Measurements from ENCODE around the gene TERC.
A peak's percentile ranks its signal among the peaks of the same experiment; 100 is the strongest.
"Not testable (repeated sequence)": the region's sequence is repeated elsewhere in the genome, so short reads cannot be mapped to it uniquely, and the experiment has no call there.

Gene TERC

DNA sequence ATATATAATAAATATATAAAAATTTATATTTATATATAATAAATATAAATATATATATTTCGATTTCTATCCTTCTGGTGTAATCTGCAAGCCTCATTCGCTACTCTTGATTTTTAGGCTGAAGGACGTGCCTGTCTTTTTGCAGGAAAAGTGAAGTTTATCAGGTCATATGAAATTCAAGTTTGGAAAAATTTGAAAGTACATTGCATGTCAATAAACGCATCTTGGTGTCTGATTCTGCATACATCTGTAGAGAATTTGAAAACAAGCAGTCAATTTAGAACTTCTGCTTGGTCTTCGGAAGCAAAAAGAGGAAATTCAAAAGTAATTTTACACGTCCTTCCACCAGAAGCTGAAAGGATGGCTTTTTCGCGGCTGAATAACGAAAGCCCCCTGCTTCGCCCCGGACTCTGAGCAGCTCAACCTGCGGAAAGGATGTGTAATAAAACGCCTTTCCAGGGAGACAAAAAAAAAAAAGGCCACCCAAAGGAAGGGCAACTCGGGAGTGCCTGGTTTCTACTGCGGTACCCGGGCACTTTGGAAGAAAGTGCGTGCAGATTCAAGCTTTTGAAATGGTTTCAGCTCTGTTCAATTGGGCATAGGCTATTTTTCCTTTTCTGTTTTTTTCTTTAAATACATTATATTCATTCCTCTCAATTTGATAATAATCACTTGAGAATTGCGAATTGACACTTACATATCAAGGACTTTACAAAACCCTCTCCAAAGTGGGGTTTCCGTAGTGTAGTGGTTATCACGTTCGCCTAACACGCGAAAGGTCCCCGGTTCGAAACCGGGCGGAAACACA is 6.8 kb upstream of the TERC start:
- DNase-seq: peak; percentile 73 to 87 (median 86)

GRCh38 chr3:169769287-169770181 is 4.7 kb upstream of the TERC start, which contains the start of gene ACTRT3:
ACTRT3 (minus strand) TSS chr3:169769561; CDS start chr3:169769520, 41 bp downstream.
- DNase-seq: peak; percentile 68 to 81 (median 78)

DNA sequence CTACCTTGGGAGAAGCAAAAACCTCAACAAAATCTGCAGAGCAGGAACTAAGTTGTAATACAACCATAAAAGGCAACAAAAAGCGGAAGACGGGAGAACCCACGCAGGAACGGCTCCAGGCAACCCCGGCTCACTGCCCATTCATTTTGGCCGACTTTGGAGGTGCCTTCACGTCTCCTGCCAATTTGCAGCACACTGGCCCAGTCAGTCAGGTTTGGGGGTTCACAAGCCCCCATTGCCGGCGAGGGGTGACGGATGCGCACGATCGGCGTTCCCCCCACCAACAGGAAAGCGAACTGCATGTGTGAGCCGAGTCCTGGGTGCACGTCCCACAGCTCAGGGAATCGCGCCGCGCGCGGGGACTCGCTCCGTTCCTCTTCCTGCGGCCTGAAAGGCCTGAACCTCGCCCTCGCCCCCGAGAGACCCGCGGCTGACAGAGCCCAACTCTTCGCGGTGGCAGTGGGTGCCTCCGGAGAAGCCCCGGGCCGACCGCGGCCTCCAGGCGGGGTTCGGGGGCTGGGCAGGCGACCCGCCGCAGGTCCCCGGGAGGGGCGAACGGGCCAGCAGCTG is 463 bp downstream of the TERC start:
- DNase-seq: peak; percentile 80 to 84 (median 81)

- peak; percentile 17 to 36 (median 20) for DNase-seq
Observed at GRCh38 chr3:169760479-169760878, 4.4 kb downstream of the TERC start.

DNA sequence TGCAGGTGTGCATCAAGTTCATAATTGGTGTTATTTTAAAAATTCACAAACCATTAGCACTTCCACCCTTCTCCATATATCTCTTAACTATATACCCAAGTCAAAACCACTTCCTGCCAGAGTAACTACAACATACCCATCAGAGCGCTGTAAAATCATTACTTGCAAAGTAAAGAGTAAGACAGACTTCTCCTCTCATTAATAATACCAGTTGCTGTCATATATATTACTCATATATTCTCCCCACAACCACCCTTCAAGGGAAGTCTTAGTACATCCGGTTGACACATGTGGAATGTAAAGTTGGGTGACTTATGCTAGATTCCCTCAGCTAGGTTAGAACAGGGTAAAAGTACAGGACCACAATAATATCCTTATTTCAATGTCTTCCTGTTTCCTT is 5.6 kb downstream of the TERC start:
- DNase-seq: peak; percentile 27 to 76 (median 60)

- no peak for DNase-seq
Observed at GRCh38 chr3:169758359-169758994, 6.4 kb downstream of the TERC start.

GRCh38 chr3:169755488-169755887 is 9.4 kb downstream of the TERC start:
- no peak for DNase-seq

GRCh38 chr3:169754711-169755110 is 10.1 kb downstream of the TERC start:
- no peak for DNase-seq

- DNase-seq: no peak
Observed at GRCh38 chr3:169751875-169752274, 13.0 kb downstream of the TERC start.

GRCh38 chr3:169750665-169751064 is 14.2 kb downstream of the TERC start:
- DNase-seq: no peak

DNA sequence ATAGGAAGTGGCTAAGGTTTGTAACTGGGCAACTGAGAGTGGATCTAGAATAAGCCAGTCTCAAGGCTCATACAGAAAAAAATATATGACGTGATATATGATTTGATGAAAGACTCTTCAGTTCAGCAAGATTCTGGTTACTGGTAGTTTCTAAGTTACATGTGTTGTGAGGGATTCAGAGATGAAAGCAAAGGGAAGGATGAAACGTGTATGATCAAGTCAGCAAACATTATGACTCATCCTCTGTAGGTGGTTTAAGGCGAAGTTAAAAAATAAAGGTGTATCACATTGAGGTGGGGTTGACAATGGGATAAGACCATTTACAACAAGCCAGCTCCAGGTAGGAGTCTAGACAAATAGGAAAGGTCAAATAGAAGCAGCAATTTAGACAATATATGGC is 16.2 kb downstream of the TERC start:
- DNase-seq: no peak

DNA sequence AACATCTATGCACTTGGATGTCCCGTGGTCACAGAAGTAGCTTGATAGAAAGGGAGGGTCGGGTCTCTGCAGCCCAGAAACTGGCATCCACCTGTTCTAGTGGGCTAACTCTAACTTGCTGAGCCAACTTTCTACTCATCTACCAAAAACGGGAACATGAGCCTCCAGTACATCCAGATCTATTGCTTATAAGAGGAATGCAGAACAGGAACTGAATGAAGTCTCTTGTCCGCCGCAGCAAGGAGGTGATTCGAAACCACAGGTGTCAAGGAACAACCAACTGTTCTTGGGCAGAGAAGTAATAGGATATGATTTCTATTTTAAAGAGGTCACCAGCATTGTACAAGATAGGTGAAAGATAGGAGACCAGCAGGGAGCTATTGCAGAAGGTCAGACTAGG is 17.9 kb downstream of the TERC start:
- DNase-seq: no peak

DNA sequence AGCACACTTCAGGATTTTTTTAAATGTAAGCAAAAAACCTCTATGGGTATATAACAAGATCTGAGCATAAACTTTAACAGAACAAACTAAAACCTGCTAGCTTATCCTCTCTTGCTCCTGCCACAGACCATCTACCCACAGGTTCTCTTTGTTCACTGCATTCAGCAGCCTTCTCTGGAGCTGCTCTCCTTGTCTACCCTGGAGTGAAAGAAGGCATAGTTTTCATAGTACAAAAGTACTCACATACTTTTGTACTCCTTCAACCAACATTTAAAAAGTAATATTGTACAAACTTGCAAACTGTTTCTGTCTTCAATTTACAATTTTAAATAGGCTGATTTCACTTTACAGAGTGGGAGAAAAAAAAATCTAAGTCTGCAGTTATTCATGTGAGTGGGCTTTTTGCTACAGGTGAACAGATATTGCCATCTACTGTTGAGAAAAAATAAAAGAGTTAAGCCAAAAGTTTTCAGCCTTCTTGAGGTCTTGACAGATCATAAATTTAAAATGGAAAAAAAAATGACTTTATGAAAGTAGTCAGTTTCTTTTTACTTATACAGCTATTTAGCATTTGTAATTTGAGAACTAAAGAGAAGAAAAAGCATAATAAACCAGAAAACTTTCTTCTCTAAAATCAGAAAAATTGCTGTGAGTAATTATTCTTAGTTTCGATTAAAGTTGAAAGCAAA is 20.4 kb downstream of the TERC start:
- DNase-seq: no peak

DNA sequence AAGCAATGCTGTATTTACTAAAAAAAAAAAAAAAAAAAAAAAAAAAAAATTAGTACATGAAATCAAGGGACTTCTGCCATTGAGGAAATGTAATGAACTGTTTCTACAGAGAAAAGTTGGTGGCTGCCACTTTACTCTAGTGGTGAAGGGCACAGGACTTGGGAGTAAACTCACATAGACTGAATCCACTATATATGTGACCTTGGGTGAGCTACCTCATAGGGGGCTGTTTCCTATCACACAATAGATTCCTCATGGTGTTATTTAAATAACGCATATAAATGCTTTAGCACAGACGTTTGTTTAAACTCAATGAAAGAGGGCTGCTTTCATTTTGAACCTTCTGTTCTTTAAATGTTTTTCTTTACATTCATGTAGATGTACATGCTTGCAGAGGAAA is 25.8 kb downstream of the TERC start:
- no peak for DNase-seq

GRCh38 chr3:169731857-169732256 is 33.0 kb downstream of the TERC start:
- not testable (repeated sequence) for DNase-seq

DNA sequence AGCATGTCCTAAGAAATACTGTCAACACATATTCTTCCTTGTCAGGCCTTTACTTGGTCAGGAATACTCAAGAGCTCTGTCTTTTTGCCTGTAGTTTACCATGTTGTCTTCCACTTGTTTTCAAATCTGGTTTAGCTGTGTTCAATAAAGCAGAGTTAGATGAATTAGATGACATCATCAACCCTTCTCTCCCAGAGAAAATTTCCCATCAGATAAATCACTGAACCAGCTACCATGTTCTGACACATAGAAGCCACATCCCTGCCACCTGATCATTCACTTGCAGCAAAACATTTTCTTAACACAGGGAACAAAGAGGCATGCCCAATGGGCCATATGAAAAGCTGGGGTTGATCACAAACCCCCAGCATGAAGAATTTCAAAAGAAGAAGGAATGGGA is 42.1 kb downstream of the TERC start:
- DNase-seq: no peak

- not testable (repeated sequence) for DNase-seq
Observed at GRCh38 chr3:169718415-169718814, 46.4 kb downstream of the TERC start.

All from suppressor macrophage treated with lipopolysaccharide for 1 hour (primary cell).